IPS-15b (cell line): Measurements from ENCODE around the gene SUGP2.

ENCODE experiments used
- H3K27me3 ChIP-seq: one replicate; pipeline ENCODE4 v1.6.1; 2013; ENCODE audit warnings: low read length; ENCODE audit not compliant: control insufficient read depth, insufficient read depth
- H3K36me3 ChIP-seq: one replicate; pipeline ENCODE4 v1.6.1; 2013; ENCODE audit warnings: low read length; ENCODE audit not compliant: control insufficient read depth, insufficient read depth
- H3K4me1 ChIP-seq: one replicate; pipeline ENCODE4 v1.6.1; 2013; ENCODE audit warnings: mild to moderate bottlenecking, low read length; ENCODE audit not compliant: control insufficient read depth, insufficient read depth
- H3K4me3 ChIP-seq: one replicate; pipeline ENCODE4 v1.5.1; 2013; ENCODE audit warnings: low read depth, low read length
- H3K9ac ChIP-seq: one replicate; pipeline ENCODE4 v1.6.1; 2013; ENCODE audit warnings: low read depth, mild to moderate bottlenecking, low read length
- H3K9me3 ChIP-seq: one replicate; pipeline ENCODE4 v1.6.1; 2013; ENCODE audit warnings: mild to moderate bottlenecking, low read length; ENCODE audit not compliant: control insufficient read depth, insufficient read depth

The SUGP2 gene

GRCh38 chr19:18996796-18997394, 36.4 kb downstream of the SUGP2 start:
- Histone ChIP-seq H3K4me1 (peaks cover 2% of the 10 kb centered on the region), H3K9ac (no peak overlapping the region), H3K9me3 (no peaks in the 10 kb centered on the region), H3K4me3 (no peak overlapping the region), H3K36me3 (peaks cover 52% of the 10 kb centered on the region), H3K27me3 (no peaks in the 10 kb centered on the region)

DNA sequence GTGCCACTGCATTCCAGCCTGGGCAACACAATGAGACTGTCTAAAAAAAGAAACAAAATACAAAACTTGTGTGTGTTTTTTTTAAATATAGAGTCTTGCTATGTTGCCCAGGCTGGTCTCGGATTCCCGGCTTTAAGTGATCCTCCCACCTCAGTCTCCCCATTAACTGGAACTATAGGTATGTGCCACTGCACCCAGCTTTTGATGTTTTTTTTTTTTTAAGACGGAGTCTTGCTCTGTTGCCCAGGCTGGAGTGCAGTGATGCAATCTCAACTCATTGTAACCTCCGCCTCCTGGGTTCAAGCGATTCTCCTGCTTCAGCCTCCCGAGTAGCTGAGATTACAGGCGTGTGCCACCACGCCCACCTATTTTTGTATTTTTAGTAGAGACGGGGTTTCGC, 37.0 kb downstream of the SUGP2 start:
- Histone ChIP-seq H3K4me1 (peaks cover 2% of the 10 kb centered on the region), H3K9ac (no peak overlapping the region), H3K4me3 (no peak overlapping the region), H3K27me3 (no peaks in the 10 kb centered on the region), H3K9me3 (no peaks in the 10 kb centered on the region), H3K36me3 (peaks cover 54% of the 10 kb centered on the region)

DNA sequence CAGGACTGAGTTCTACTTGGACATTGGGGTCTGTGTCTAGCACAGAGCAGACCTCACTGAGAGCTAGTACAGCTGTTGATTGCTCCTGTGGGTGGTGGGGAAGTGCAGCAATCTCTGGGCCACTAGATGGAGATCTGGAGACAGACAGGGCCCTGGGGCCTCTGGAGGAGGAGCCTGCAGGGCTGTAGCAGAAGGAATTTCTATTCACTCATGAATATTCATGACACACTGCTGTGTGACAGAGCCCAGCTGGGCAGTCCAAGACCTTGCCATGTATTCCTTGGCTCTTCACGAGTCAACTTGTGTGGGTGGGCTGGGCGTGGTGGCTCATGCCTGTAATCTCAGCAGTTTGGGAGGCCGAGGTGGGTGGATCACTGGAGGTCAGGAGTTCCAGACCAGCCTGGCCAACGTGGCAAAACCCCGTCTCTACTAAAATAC, 37.5 kb downstream of the SUGP2 start:
- peaks cover 52% of the 10 kb centered on the region for H3K36me3 ChIP-seq
- H3K4me1 ChIP-seq: peaks cover 2% of the 10 kb centered on the region
- H3K9ac ChIP-seq: no peak overlapping the region
- H3K4me3 ChIP-seq: no peak overlapping the region
- H3K27me3 ChIP-seq: no peaks in the 10 kb centered on the region
- H3K9me3 ChIP-seq: no peaks in the 10 kb centered on the region

DNA sequence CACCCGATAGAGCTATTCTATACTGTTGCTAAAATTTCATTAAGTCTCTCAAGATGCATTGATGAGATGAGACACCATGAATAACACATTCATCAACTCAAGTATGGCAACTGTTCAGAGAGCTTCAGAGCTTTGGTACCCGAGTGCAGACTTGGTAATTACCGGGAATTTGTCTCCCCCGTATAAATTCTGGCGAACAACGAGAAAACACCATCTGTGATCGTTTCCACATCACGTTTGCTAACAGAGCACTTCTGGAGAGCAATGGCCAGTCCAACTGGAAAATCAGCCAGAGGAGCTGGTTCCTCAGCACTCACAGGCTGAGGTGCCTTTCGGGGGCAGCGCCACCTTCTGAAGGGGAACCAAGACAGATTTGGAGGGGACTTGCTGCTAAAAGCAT, 40.2 kb downstream of the SUGP2 start:
- Histone ChIP-seq H3K9me3 (no peaks in the 10 kb centered on the region), H3K4me3 (no peak overlapping the region), H3K4me1 (peaks cover 2% of the 10 kb centered on the region), H3K36me3 (peaks cover 34% of the 10 kb centered on the region), H3K27me3 (no peaks in the 10 kb centered on the region), H3K9ac (no peak overlapping the region)

- Histone ChIP-seq H3K4me1 (peaks cover 2% of the 10 kb centered on the region), H3K36me3 (peaks cover 32% of the 10 kb centered on the region), H3K27me3 (no peaks in the 10 kb centered on the region)
Measured at GRCh38 chr19:18992696-18993095, 40.6 kb downstream of the SUGP2 start.

DNA sequence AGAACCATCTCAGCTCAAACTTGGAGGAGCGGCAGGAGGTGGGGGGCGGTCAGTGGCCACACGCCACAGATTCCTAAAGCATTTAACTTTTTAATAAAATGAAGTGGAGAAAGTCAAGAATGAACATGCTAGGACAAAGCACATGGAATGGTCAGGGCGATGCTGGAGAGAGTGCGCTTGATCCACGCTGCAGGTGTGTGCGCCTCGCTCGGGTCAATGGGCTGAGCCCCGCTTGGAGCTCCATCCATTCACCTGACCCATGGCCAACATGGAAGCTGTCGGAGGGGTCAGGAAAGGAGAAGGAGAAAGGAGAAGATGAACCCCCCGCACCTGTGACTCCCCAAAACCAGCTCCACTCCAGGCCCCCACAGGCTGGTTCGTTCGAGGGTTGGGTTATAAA, 41.8 kb downstream of the SUGP2 start:
- no peaks in the 10 kb centered on the region for H3K9me3 ChIP-seq
- no peak overlapping the region for H3K9ac ChIP-seq
- H3K4me3 ChIP-seq: no peak overlapping the region
- H3K27me3 ChIP-seq: no peaks in the 10 kb centered on the region
- peaks cover 4% of the 10 kb centered on the region for H3K4me1 ChIP-seq
- peaks cover 32% of the 10 kb centered on the region for H3K36me3 ChIP-seq

More at GRCh38 chr19:18992696-18993095, 40.6 kb downstream of the SUGP2 start:
- no peaks in the 10 kb centered on the region for H3K9me3 ChIP-seq
- no peak overlapping the region for H3K9ac ChIP-seq
- no peak overlapping the region for H3K4me3 ChIP-seq

- peaks cover 5% of the 10 kb centered on the region for H3K4me1 ChIP-seq
- no peak overlapping the region for H3K4me3 ChIP-seq
- H3K27me3 ChIP-seq: no peaks in the 10 kb centered on the region
- H3K9ac ChIP-seq: no peak overlapping the region
- H3K9me3 ChIP-seq: no peaks in the 10 kb centered on the region
- H3K36me3 ChIP-seq: peaks cover 32% of the 10 kb centered on the region
Measured at GRCh38 chr19:18991006-18991405, 42.3 kb downstream of the SUGP2 start.

DNA sequence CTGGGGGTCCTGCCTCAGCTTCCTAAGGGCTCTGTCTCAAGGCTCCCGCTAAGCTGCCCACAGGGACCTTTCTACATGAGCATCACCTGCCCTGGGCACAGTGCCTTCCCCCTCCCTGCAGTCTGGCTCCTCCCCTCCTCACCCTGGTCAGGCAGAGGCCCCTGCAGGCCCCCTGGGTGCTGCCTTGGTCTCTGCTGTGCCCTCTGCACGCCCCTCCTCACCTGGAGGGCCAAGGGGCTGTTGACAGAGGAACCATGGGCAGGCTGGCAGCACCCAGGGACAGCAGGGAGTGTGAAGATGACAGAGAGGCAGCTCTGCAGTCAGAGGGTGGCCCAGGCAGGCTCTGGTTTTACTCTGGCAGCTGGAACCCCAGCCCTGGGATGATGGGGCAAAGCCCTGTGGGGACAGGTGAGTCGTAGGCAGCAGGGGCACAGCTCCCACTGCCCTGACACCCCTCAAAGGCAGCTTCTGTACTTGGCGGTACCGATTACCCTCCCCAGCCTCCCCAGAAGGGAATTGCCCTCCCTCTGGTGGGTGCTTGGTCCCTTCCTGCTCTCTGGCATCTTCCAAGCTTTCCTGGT, 43.1 kb downstream of the SUGP2 start:
- Histone ChIP-seq H3K4me1 (peaks cover 4% of the 10 kb centered on the region), H3K4me3 (no peak overlapping the region), H3K9ac (no peak overlapping the region), H3K9me3 (no peaks in the 10 kb centered on the region), H3K27me3 (no peaks in the 10 kb centered on the region), H3K36me3 (peaks cover 32% of the 10 kb centered on the region)

GRCh38 chr19:18989316-18989715, 44.0 kb downstream of the SUGP2 start:
- Histone ChIP-seq H3K9ac (no peak overlapping the region), H3K9me3 (no peaks in the 10 kb centered on the region), H3K4me1 (peaks cover 4% of the 10 kb centered on the region), H3K36me3 (peaks cover 24% of the 10 kb centered on the region), H3K4me3 (no peak overlapping the region), H3K27me3 (no peaks in the 10 kb centered on the region)

GRCh38 chr19:18987456-18987855, 45.9 kb downstream of the SUGP2 start:
- Histone ChIP-seq H3K4me1 (peaks cover 4% of the 10 kb centered on the region), H3K9me3 (no peaks in the 10 kb centered on the region), H3K27me3 (no peaks in the 10 kb centered on the region), H3K9ac (no peak overlapping the region), H3K36me3 (peaks cover 10% of the 10 kb centered on the region), H3K4me3 (no peak overlapping the region)

DNA sequence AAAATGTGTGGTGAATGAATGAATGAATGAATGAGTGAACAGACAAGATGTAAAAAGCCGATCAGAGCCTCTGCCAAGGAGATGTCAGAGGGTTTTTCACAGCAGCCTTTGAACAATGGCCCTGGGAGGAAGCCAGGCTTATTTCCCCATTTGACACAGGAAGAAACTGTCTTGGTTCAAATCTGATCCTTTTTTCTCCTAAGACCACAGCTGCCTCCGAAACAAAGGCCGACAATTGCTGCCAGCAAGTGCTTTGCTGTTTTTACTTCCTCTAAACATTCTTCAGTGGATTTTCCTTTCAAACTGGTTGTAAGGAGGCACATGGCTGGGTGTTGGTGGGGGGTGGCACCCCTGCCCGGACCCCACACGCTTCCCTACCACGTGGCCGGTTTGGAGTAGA, 48.1 kb downstream of the SUGP2 start:
- H3K4me1 ChIP-seq: peaks cover 4% of the 10 kb centered on the region
- H3K4me3 ChIP-seq: no peak overlapping the region
- no peaks in the 10 kb centered on the region for H3K27me3 ChIP-seq
- H3K9ac ChIP-seq: no peak overlapping the region
- peaks cover under 1% of the 10 kb centered on the region for H3K36me3 ChIP-seq
- H3K9me3 ChIP-seq: no peaks in the 10 kb centered on the region

DNA sequence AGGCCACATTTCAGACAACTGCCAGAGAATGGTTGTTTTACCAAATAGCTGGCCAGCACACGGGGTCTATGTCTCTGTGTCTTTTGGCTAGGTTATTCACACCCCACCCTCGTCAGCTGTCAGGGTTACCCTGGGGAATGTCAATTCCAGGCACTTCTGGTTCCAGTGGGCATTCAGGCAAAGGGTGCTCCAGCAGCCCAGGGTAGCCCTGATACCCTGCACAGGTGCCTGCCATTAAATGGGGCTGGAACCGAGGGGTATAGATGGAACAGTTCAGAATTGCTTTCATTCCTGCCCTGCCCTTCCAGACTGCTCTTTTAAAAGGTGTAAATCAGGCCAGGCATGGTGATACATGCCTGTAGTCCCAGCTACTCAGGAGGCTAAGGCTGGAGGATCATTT, 49.1 kb downstream of the SUGP2 start:
- Histone ChIP-seq H3K27me3 (no peaks in the 10 kb centered on the region), H3K4me3 (no peak overlapping the region), H3K36me3 (no peaks in the 10 kb centered on the region), H3K9ac (no peak overlapping the region), H3K4me1 (peaks cover 4% of the 10 kb centered on the region), H3K9me3 (no peaks in the 10 kb centered on the region)
